GM18951 (cell line): ENCODE results near the gene CENPT.

ENCODE experiments used
- POLR2A ChIP-seq: IDR thresholded peaks from 4 replicates; pipeline ENCODE4 v1.6.1; 2011; ENCODE audit warnings: mild to moderate bottlenecking; ENCODE audit not compliant: insufficient read length, insufficient read depth; ENCODE audit errors: extremely low read depth
- in situ Hi-C: fragments of 300-500 bp; cut with MboI; formaldehyde crosslinking; loops from one replicate; pipeline ENCODE4 v1.12.0; 2022; ENCODE audit warnings: low sequenced_read_pairs, mixed read lengths, inconsistent platforms; ENCODE audit not compliant: unreplicated experiment

The CENPT gene

GRCh38 chr16:67834242-67834614 is 13.3 kb downstream of the CENPT start:
- in situ Hi-C loops, result no loop called here
- TF ChIP-seq POLR2A, result no peak

DNA sequence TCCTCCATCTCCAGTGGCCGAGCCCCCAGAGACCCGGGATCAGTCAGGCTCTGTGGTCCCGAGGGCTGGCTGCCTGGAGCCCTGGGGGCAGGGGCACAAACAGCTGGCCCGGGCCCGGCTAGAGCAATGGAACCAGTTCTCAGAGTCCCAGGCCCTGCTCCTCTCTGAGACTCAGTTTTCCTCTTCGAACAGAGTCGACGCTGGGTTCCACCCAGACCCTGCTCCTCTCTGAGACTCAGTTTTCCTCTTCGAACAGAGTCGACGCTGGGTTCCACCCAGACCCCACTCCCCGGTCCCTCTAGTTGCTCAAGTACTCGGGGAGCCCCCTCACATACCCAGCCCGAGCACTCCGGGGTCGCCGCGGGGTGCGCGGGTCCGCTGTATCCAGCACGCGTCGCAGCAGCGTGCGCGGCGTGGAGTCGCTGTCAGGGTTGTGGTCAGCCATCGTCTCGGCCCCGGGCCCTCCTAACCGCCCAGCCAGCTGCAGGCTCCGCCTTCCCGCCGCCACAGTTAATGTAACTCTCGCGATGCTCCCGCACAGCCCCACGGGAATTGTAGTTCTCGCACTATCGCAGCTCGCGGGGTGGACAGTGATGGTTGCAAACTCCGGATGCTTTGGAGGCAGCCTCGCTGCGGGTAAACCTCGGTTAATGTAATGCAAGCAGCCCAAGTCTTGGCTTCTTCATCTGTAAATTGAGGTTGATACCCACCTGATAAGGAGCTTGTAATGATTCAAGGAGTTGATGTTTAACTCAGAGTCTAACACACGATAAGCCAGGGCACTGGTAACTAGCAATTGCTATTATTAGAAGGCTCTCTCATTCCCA is 13.9 kb downstream of the CENPT start:
- in situ Hi-C loops, result no loop called here
- TF ChIP-seq POLR2A, result peak; percentile 91

GRCh38 chr16:67833030-67833414 is 14.5 kb downstream of the CENPT start:
- no peak for TF ChIP-seq POLR2A
- in situ Hi-C loops, result no loop called here

DNA sequence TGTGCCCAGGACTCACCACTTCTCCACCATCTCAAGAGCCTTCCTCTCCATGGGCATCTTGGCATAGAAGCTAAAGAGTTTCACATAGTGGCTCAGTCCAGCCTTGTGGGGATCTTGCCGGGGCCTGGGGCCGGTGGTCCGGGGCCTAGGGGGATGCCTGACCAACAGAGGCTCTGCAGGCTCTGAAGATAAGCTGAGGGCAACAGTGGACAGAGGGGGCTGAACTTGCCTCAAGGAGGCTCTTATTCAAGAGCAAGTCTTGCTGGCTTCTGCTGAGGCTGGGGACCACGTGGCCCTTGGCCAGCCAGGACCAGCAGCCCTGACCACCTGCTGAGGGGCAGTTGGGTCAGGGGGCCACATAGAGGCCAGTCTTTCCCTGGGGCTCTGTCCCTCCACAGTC is 18.8 kb downstream of the CENPT start:
- in situ Hi-C loops, result no loop called here

DNA sequence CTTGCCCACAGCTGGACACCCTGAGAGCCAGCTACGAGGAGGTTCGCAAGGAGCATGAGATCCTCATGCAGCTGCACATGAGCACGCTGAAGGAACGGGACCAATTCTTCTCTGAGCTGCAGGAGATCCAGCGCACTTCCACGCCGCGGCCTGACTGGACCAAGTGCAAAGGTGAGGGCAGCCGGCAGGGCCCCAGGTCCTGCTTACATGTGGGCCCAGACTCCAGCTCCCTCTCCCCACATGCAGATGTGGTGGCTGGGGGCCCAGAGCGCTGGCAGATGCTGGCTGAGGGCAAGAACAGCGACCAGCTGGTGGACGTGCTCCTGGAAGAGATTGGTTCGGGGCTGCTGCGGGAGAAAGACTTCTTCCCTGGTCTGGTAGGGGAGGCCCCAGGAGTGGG is 21.6 kb downstream of the CENPT start:
- in situ Hi-C loops, result no loop called here
- no peak for TF ChIP-seq POLR2A

More for the DNA sequence above, 18.8 kb downstream of the CENPT start:
- no peak for TF ChIP-seq POLR2A

DNA sequence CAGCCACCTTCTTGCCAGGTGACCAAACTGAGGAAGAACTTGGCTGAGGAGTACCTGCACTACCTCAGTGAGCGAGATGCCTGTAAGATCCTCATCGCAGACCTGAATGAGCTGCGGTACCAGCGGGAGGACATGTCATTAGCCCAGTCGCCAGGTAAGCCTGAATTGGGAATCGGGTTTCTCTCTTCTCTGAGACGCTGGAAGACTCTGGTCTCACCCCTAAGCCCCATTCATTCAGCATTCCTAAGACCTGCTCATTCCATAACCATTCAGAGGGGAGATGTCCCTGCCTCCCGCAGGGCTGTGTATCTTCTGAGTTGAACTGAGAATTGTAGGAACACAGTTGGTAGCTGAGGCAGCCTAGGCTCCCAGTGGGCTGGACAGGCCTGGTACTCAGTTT is 22.4 kb downstream of the CENPT start:
- no peak for TF ChIP-seq POLR2A
- in situ Hi-C loops, result no loop called here

DNA sequence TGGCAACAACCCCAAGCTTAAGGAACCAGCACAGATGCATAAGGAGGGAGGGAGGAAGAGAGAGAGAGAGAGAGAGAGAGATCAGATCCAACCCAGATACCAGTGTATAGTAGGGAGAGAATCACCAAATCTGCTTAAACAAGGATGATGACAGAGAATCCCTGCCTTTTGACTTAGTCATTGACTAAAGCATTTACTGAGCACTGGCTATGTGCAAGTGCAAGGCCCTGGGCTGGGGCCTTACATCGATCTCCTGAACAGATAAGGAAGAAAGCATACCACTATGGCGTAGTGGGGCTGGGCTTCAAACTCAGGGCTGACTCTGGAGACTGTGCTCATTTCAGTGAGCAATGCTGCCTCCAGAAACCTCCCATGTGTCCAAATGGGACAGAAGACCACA is 25.0 kb downstream of the CENPT start:
- TF ChIP-seq POLR2A, result no peak

GRCh38 chr16:67820608-67821259 is 26.8 kb downstream of the CENPT start:
- in situ Hi-C loops, result no loop called here
- TF ChIP-seq POLR2A, result no peak

More for the DNA sequence above, 25.0 kb downstream of the CENPT start:
- in situ Hi-C loops, result no loop called here

- in situ Hi-C loops, result no loop called here
- no peak for TF ChIP-seq POLR2A
These were observed 32.9 kb downstream of the CENPT start for GRCh38 chr16:67814567-67814966.

GRCh38 chr16:67811899-67812298 is 35.6 kb downstream of the CENPT start:
- no peak for TF ChIP-seq POLR2A
- in situ Hi-C loops, result no loop called here

- TF ChIP-seq POLR2A, result no peak
- in situ Hi-C loops, result no loop called here
These were observed 40.3 kb downstream of the CENPT start for GRCh38 chr16:67807148-67807682.

GRCh38 chr16:67806428-67807147 is 40.9 kb downstream of the CENPT start, which contains the start of the genes RANBP10 and TSNAXIP1:
RANBP10 (minus strand) TSS chr16:67806560; CDS start chr16:67806536, 24 bp downstream.
TSNAXIP1 (plus strand) TSS chr16:67806889; CDS start chr16:67807150, 261 bp downstream.
- peak; percentile 90 for TF ChIP-seq POLR2A
- in situ Hi-C loops, result no loop called here
